GM12878 (cell line): ENCODE measurements around the gene CNN2.

Experiments used
- EP300 ChIP-seq, 2 experiments: fragments of 150-350 bp in 1 of 2; IDR thresholded peaks; 2 replicates each; pipeline ENCODE4 v1.6.1; 2011 to 2012; ENCODE audit warnings: low read depth in 2 of 2, low read length in 2 of 2, borderline replicate concordance in 1 of 2, improper control_type of control experiment in 1 of 2, inconsistent platforms in 1 of 2; ENCODE audit not compliant: control insufficient read depth in 1 of 2
- IKZF1 ChIP-seq: fragments of 450-650 bp; conservative IDR thresholded peaks from 2 replicates; pipeline ENCODE4 v1.6.1; 2017; ENCODE audit warnings: antibody characterized with exemption, mild to moderate bottlenecking
- TF ChIP-seq, protein P1 (sequence below): fragments of 450-650 bp; IDR thresholded peaks from 2 replicates; pipeline ENCODE4 v1.6.1; 2016; ENCODE audit warnings: mild to moderate bottlenecking
- TF ChIP-seq, protein P2 (sequence below): fragments of 450-650 bp; IDR thresholded peaks from 2 replicates; pipeline ENCODE4 v1.6.1; 2017; ENCODE audit warnings: mild to moderate bottlenecking
- TF ChIP-seq, protein P3 (sequence below), 3 experiments: IDR thresholded peaks in 2 of 3; conservative IDR thresholded peaks in 1 of 3; 2 replicates each; pipeline ENCODE4 v1.5.1; 2011; ENCODE audit warnings: low read depth in 3 of 3, low read length in 3 of 3, mild to moderate bottlenecking in 3 of 3, control low read depth in 2 of 3, moderate library complexity in 2 of 3, inconsistent platforms in 1 of 3, mixed read lengths in 1 of 3; ENCODE audit not compliant: control insufficient read depth in 2 of 3, insufficient read depth in 1 of 3; ENCODE audit errors: extremely low read depth in 1 of 3

DNA sequence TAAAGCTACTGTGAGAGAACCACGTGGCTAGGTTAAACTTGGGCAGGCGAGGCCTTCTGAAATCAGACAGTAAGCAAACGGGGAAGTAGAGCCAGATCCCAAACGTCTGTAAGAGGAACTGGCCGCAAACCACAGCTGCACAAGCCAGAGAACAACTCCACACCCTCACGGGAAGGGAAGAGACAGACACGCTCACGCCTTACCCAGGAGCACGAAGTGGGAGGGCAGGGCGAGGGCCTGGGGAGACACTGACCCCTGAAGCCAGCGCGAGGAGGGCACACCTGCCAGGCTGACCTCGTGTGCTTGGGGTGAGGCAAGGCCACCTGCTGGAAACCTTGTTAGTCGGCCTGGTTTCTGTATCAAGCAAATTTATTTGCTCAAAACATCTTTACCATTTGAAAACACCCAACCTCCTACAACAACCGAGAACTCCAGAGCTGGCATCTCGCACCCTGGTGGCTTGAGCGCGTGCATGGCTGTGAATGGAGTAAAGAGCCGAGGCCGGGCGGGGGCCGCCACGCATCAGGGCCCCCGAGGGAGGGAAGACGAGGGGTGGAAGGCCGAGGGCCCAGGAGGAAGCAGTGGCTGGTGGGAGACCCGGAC, 61.5 kb downstream of the CNN2 start:
- TF ChIP-seq IKZF1 (peak; percentile 68), EP300 (IDR thresholded peaks at IDR 0.05; ENCODE audit: borderline replicate concordance in 1 of 2, control insufficient read depth in 1 of 2, low read depth in 2 of 2, low read length in 2 of 2) (no peak)
- TF ChIP-seq, protein P1, sequence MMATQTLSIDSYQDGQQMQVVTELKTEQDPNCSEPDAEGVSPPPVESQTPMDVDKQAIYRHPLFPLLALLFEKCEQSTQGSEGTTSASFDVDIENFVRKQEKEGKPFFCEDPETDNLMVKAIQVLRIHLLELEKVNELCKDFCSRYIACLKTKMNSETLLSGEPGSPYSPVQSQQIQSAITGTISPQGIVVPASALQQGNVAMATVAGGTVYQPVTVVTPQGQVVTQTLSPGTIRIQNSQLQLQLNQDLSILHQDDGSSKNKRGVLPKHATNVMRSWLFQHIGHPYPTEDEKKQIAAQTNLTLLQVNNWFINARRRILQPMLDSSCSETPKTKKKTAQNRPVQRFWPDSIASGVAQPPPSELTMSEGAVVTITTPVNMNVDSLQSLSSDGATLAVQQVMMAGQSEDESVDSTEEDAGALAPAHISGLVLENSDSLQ: no peak
- TF ChIP-seq, protein P2, sequence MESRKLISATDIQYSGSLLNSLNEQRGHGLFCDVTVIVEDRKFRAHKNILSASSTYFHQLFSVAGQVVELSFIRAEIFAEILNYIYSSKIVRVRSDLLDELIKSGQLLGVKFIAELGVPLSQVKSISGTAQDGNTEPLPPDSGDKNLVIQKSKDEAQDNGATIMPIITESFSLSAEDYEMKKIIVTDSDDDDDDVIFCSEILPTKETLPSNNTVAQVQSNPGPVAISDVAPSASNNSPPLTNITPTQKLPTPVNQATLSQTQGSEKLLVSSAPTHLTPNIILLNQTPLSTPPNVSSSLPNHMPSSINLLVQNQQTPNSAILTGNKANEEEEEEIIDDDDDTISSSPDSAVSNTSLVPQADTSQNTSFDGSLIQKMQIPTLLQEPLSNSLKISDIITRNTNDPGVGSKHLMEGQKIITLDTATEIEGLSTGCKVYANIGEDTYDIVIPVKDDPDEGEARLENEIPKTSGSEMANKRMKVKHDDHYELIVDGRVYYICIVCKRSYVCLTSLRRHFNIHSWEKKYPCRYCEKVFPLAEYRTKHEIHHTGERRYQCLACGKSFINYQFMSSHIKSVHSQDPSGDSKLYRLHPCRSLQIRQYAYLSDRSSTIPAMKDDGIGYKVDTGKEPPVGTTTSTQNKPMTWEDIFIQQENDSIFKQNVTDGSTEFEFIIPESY: no peak
- TF ChIP-seq, protein P3, sequence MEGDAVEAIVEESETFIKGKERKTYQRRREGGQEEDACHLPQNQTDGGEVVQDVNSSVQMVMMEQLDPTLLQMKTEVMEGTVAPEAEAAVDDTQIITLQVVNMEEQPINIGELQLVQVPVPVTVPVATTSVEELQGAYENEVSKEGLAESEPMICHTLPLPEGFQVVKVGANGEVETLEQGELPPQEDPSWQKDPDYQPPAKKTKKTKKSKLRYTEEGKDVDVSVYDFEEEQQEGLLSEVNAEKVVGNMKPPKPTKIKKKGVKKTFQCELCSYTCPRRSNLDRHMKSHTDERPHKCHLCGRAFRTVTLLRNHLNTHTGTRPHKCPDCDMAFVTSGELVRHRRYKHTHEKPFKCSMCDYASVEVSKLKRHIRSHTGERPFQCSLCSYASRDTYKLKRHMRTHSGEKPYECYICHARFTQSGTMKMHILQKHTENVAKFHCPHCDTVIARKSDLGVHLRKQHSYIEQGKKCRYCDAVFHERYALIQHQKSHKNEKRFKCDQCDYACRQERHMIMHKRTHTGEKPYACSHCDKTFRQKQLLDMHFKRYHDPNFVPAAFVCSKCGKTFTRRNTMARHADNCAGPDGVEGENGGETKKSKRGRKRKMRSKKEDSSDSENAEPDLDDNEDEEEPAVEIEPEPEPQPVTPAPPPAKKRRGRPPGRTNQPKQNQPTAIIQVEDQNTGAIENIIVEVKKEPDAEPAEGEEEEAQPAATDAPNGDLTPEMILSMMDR (IDR thresholded peaks at IDR 0.05 in 2 of 3, conservative IDR thresholded peaks at IDR 0.05 in 1 of 3; ENCODE audit: control insufficient read depth in 2 of 3, extremely low read depth in 1 of 3, insufficient read depth in 1 of 3, low read depth in 3 of 3, low read length in 3 of 3): peak in 2 of 3 experiments; percentile 9 to 26; a peak in 2 of 6 replicates
